SK-N-SH (cell line): ENCODE data around the gene EPB41L4B. TPM values are rescaled to one million over a fixed set of nuclear protein-coding genes. Genes with fewer than 3 reads are reported as not detected.

Experiments
- CTCF ChIA-PET: fragments of 300-600, 350-600 bp; formaldehyde crosslinking; extraction: SDS; loops from one replicate; lab custom pipeline; 2021; lab: Yijun Ruan, JAX
- POLR2A ChIA-PET: fragments of 350-600 bp; sonication (Branson Sonifier 250); formaldehyde crosslinking; extraction: SDS; loops from one replicate; lab custom pipeline; 2020; ENCODE audit warnings: antibody characterized with exemption, inconsistent platforms; lab: Yijun Ruan, JAX
- DNase-seq: peaks from one replicate; pipeline ENCODE4 v3.0.0; 2012
- H2AFZ ChIP-seq: fragments of 200-600 bp; sonication (generic); 2 replicates; pipeline ENCODE4 v1.8.1; 2016; ENCODE audit warnings: antibody characterized with exemption, mild to moderate bottlenecking, low read depth
- H3F3A ChIP-seq: fragments of 200-600 bp; sonication (generic); replicated peaks from 2 replicates; pipeline ENCODE3; 2016; ENCODE audit warnings: antibody characterized with exemption, mild to moderate bottlenecking; ENCODE audit not compliant: insufficient read depth
- H3K27ac ChIP-seq, 2 experiments: fragments of 200-500 bp in 1 of 2; fragments of 200-600 bp in 1 of 2; sonication (Bioruptor generic) in 1 of 2; sonication (generic), shearing (Covaris generic) in 1 of 2; 2 replicates each; pipeline versions ENCODE4 v1.5.1 to v1.6.1; 2014 to 2016; ENCODE audit warnings: low read depth in 2 of 2, inconsistent platforms in 1 of 2, low read length in 1 of 2, mild to moderate bottlenecking in 1 of 2, mixed read lengths in 1 of 2
- H3K27me3 ChIP-seq: fragments of 200-600 bp; sonication (generic), shearing (Covaris generic); 2 replicates; pipeline ENCODE4 v1.6.1; 2016; ENCODE audit warnings: mixed run types; ENCODE audit not compliant: insufficient read depth
- H3K36me3 ChIP-seq, 2 experiments: fragments of 200-500 bp in 1 of 2; fragments of 200-600 bp in 1 of 2; sonication (Bioruptor generic) in 1 of 2; sonication (generic) in 1 of 2; replicated peaks in 1 of 2; 2 replicates each; pipeline versions ENCODE3 to v1.5.1; 2014 to 2016; ENCODE audit warnings: low read length in 1 of 2, mild to moderate bottlenecking in 1 of 2; ENCODE audit not compliant: insufficient read depth in 2 of 2, control insufficient read depth in 1 of 2
- H3K4me1 ChIP-seq, 2 experiments: fragments of 200-500 bp in 1 of 2; fragments of 200-600 bp in 1 of 2; sonication (Bioruptor generic) in 1 of 2; sonication (generic), shearing (Covaris generic) in 1 of 2; 2 replicates each; pipeline versions ENCODE4 v1.5.1 to v1.6.1; 2014 to 2016; ENCODE audit warnings: low read depth in 1 of 2, low read length in 1 of 2, mixed run types in 1 of 2; ENCODE audit not compliant: insufficient read depth in 2 of 2, control insufficient read depth in 1 of 2
- H3K4me2 ChIP-seq: fragments of 200-600 bp; sonication (generic), shearing (Covaris generic); 2 replicates; pipeline ENCODE4 v1.6.1; 2017; ENCODE audit warnings: mixed run types
- H3K4me3 ChIP-seq, 2 experiments: fragments of 200-500 bp in 1 of 2; fragments of 200-600 bp in 1 of 2; sonication (Bioruptor generic) in 1 of 2; sonication (generic), shearing (Covaris generic) in 1 of 2; 2 replicates each; pipeline versions ENCODE4 v1.5.1 to v1.8.1; 2014 to 2016; ENCODE audit warnings: low read depth in 2 of 2, inconsistent platforms in 1 of 2, low read length in 1 of 2, mild to moderate bottlenecking in 1 of 2, mixed read lengths in 1 of 2, moderate library complexity in 1 of 2
- H3K79me2 ChIP-seq: fragments of 200-600 bp; sonication (generic); 2 replicates; pipeline ENCODE4 v1.8.1; 2017; ENCODE audit warnings: mild to moderate bottlenecking; ENCODE audit not compliant: insufficient read depth
- H3K9ac ChIP-seq: fragments of 200-600 bp; sonication (generic); 2 replicates; pipeline ENCODE4 v1.6.1; 2017; ENCODE audit warnings: mixed run types
- H3K9me2 ChIP-seq: fragments of 200-600 bp; sonication (generic); 2 replicates; pipeline ENCODE4 v1.6.1; 2017; ENCODE audit warnings: mixed run types
- H3K9me3 ChIP-seq: fragments of 200-600 bp; sonication (generic); 2 replicates; pipeline ENCODE4 v1.6.1; 2017; ENCODE audit warnings: mixed run types, mild to moderate bottlenecking, moderate library complexity
- H4K20me1 ChIP-seq: fragments of 200-600 bp; sonication (generic); 2 replicates; pipeline ENCODE4 v1.6.1; 2017; ENCODE audit warnings: mild to moderate bottlenecking, mixed run types; ENCODE audit not compliant: insufficient read depth
- CTCF ChIP-seq: fragments of 200-600 bp; sonication (generic); IDR thresholded peaks from 2 replicates; pipeline ENCODE4 v1.6.1; 2017; ENCODE audit warnings: antibody characterized with exemption, mild to moderate bottlenecking, moderate library complexity
- EZH2phosphoT487 ChIP-seq: fragments of 200-600 bp; sonication (generic); IDR thresholded peaks from 2 replicates; pipeline ENCODE4 v1.6.1; 2017; ENCODE audit warnings: low read depth, mixed run types, mild to moderate bottlenecking, antibody characterized with exemption, moderate library complexity, borderline replicate concordance
- JUND ChIP-seq: IDR thresholded peaks from 2 replicates; pipeline ENCODE4 v1.4.0; 2012
- MAX ChIP-seq: IDR thresholded peaks from 2 replicates; pipeline ENCODE4 v1.4.0; 2012; ENCODE audit warnings: low read depth
- MXI1 ChIP-seq: IDR thresholded peaks from 2 replicates; pipeline ENCODE4 v1.6.1; 2012; ENCODE audit warnings: mild to moderate bottlenecking, low read depth, low read length, improper control_type of control experiment
- NRF1 ChIP-seq: IDR thresholded peaks from 2 replicates; pipeline ENCODE4 v1.6.1; 2012; ENCODE audit warnings: low read depth, mild to moderate bottlenecking, low read length
- REST ChIP-seq: IDR thresholded peaks from 2 replicates; pipeline ENCODE4 v1.6.1; 2012; ENCODE audit warnings: mild to moderate bottlenecking, low read depth, low read length, moderate library complexity
- RXRA ChIP-seq: IDR thresholded peaks from 2 replicates; pipeline ENCODE4 v1.4.0; 2012; ENCODE audit warnings: low read depth, mild to moderate bottlenecking, borderline replicate concordance
- SMC3 ChIP-seq: IDR thresholded peaks from 2 replicates; pipeline ENCODE4 v1.6.1; 2012; ENCODE audit warnings: low read depth, low read length, improper control_type of control experiment
- TAF1 ChIP-seq: IDR thresholded peaks from 2 replicates; pipeline ENCODE4 v1.6.1; 2012; ENCODE audit warnings: low read depth, mild to moderate bottlenecking, low read length, moderate library complexity, borderline replicate concordance
- ZBTB33 ChIP-seq: IDR thresholded peaks from 2 replicates; pipeline ENCODE4 v1.4.0; 2012; ENCODE audit warnings: low read depth, borderline replicate concordance
- WGBS: methylation state at CpG from one replicate; pipeline ENCODE4 v1.1.6; 2017; ENCODE audit warnings: low lambda C conversion rate; 5-methylcytosine and 5-hydroxymethylcytosine counted together
- polyA plus RNA-seq, 3 experiments: library from polyadenylated mRNA; depleted of rRNA; stranded (reverse); fragments of >200 nt; gene quantifications; 2 replicates each; pipeline ENCODE4 v1.2.3, GENCODE V29; 2012
- TF ChIP-seq, protein P1 (sequence below): fragments of 150-350 bp; IDR thresholded peaks from 2 replicates; pipeline ENCODE4 v1.6.1; 2016; ENCODE audit warnings: mild to moderate bottlenecking, low read depth, low read length

The EPB41L4B gene
- polyA plus RNA-seq, 1 of the 3 experiments (the other 2 are of a cell fraction) = 0.59 TPM

DNA sequence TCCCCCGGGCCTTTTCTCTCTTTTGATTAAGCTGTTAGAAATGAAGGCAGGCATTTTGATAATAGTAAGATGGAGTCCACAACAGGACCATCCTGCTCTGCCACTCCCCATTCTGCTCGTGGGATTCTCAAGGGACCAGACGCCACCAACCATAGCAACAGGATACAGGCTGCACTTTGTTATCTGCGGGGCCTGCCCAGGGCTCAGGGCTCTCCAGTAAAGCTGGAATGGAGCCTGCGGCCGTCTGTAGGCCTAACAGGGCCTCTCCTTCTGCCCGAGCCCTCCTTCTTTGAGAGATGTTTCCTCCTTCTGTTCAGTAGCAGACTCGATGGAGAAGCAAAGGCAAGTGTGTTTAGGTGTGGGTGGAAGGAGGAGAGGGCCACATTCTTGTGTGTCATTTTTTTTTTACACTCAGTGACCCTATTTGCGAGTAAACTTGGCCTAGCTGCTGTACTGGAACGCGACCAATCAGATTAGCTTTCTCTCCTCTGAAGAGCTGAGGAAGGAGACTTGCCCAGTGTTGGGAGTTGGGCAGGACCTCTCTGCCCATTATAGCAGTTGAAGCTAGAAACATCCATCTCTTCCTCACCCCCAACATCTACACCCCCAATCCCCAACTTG is 8.9 kb upstream of the EPB41L4B start:
- TF ChIP-seq MXI1 (no peak), SMC3 (no peak), ZBTB33 (no peak), NRF1 (no peak), REST (no peak), EZH2phosphoT487 (no peak), CTCF (no peak), TAF1 (no peak), MAX (no peak), JUND (no peak), RXRA (no peak)
- TF ChIP-seq, protein P1, sequence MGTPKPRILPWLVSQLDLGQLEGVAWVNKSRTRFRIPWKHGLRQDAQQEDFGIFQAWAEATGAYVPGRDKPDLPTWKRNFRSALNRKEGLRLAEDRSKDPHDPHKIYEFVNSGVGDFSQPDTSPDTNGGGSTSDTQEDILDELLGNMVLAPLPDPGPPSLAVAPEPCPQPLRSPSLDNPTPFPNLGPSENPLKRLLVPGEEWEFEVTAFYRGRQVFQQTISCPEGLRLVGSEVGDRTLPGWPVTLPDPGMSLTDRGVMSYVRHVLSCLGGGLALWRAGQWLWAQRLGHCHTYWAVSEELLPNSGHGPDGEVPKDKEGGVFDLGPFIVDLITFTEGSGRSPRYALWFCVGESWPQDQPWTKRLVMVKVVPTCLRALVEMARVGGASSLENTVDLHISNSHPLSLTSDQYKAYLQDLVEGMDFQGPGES = no peak
- POLR2A ChIA-PET = interaction anchor here (0.7 kb wide), 1 partner anchor 15 kb away, joined by 3 read pairs; no protein-coding TSS in a partner anchor
- H4K20me1 ChIP-seq = no peaks in the 10 kb centered on the region
- no peaks in the 10 kb centered on the region for H3K27me3 ChIP-seq
- peak; percentile 39 for DNase-seq
- H3K4me2 ChIP-seq = no peak overlapping the region
- H3F3A ChIP-seq = no peaks in the 10 kb centered on the region
- H3K4me3 ChIP-seq = no peak overlapping the region
- no peaks in the 10 kb centered on the region for H3K36me3 ChIP-seq
- whole genome bisulfite sequencing = 77% methylated on average over 11 of the region's 11 CpGs
- CTCF ChIA-PET = interaction anchor here (0.9 to 1.8 kb wide), 3 partner anchors 8 to 376 kb away, joined by 3 to 6 read pairs (median 3); no protein-coding TSS in a partner anchor
- no peaks in the 10 kb centered on the region for H3K79me2 ChIP-seq
- no peaks in the 10 kb centered on the region for H3K9me2 ChIP-seq
- H3K9ac ChIP-seq = no peak overlapping the region
- H3K27ac ChIP-seq = no peak overlapping the region
- peaks cover 0 to 11% of the 10 kb centered on the region in 2 experiments; a peak in 1 of 4 replicates for H3K4me1 ChIP-seq
- no peaks in the 10 kb centered on the region for H3K9me3 ChIP-seq
- H2AFZ ChIP-seq = no peak overlapping the region
